Measurements from ENCODE around the gene GDE1. TPM values are rescaled to one million over a fixed set of nuclear protein-coding genes. Genes with fewer than 3 reads are reported as not detected.
"Not testable (repeated sequence)": the region's sequence is repeated elsewhere in the genome, so short reads cannot be mapped to it uniquely, and the experiment has no call there.

GDE1 gene
- total and polyA plus RNA-seq, 2 donors (not counting 1 experiment from before 2014, with no cell fraction given) = 74.3 to 91.3 TPM

DNA sequence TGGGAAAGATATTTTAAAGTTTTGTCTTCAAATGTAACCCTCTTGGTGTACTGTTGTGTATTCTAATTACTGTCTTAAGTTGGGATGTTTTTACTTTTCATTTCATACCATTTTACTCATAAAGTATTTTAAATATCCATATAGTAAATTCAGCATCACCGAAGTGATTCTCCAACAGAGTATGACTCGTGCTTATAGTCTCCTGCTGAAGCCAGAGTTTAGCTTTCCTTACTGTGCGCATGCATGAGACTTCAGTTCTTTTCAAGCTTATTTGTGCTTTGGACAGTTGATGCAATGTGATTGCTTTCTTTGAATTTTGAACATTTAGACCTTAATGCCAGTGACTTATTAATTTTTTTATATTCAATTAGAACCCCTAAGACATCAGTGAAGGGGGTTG is 26.2 kb upstream of the GDE1 start:
- no peak for DNase-seq (ENCODE audit: low read depth in 2 of 2)
- Histone ChIP-seq H3K36me3 (ENCODE audit: control insufficient read depth, insufficient read depth, low read length) (peaks cover 2% of the 10 kb centered on the region), H3K27me3 (ENCODE audit: control insufficient read depth, insufficient read depth, low read length) (no peaks in the 10 kb centered on the region), H3K9ac (ENCODE audit: insufficient read depth, low read length) (no peak overlapping the region), H3K4me1 (ENCODE audit: control insufficient read depth, extremely low read depth, insufficient read depth, low read length) (no peaks in the 10 kb centered on the region), H3K79me2 (ENCODE audit: control insufficient read depth, insufficient read depth, low read length) (no peaks in the 10 kb centered on the region), H3K9me3 (ENCODE audit: control insufficient read depth, insufficient read depth, low read depth, low read length) (no peaks in the 10 kb centered on the region), H4K20me1 (ENCODE audit: control insufficient read depth, extremely low read depth, insufficient read depth, low read length) (no peaks in the 10 kb centered on the region), H3K4me3 (replicated peaks in 1 of 4; ENCODE audit: control extremely low read depth in 1 of 4, insufficient read depth in 1 of 4, low read depth in 3 of 4, low read length in 4 of 4) (no peak overlapping the region), H2AFZ (ENCODE audit: low read length) (no peak overlapping the region), H3K27ac (ENCODE audit: insufficient read depth, low read length) (no peak overlapping the region), H3K4me2 (ENCODE audit: extremely low read depth, insufficient read depth, low read length) (no peak overlapping the region)
- TF ChIP-seq CTCF (conservative IDR thresholded peaks at IDR 0.05 in 1 of 2, IDR thresholded peaks at IDR 0.05 in 1 of 2; ENCODE audit: low read depth in 1 of 2, low read length in 2 of 2) = no peak
- no peak for TF ChIP-seq EZH2 (IDR thresholded peaks at IDR 0.05; ENCODE audit: low read length, missing control alignments)

GRCh38 chr16:19543278-19543996 is 21.5 kb upstream of the GDE1 start:
- not testable (repeated sequence) for H3K9me3 ChIP-seq (ENCODE audit: control insufficient read depth, insufficient read depth, low read depth, low read length); DNase-seq (ENCODE audit: low read depth in 2 of 2); H2AFZ ChIP-seq (ENCODE audit: low read length); H3K4me3 ChIP-seq (replicated peaks in 1 of 4; ENCODE audit: control extremely low read depth in 1 of 4, insufficient read depth in 1 of 4, low read depth in 3 of 4, low read length in 4 of 4); H3K4me1 ChIP-seq (ENCODE audit: control insufficient read depth, extremely low read depth, insufficient read depth, low read length); H3K27ac ChIP-seq (ENCODE audit: insufficient read depth, low read length); H3K9ac ChIP-seq (ENCODE audit: insufficient read depth, low read length); H3K36me3 ChIP-seq (ENCODE audit: control insufficient read depth, insufficient read depth, low read length); H3K79me2 ChIP-seq (ENCODE audit: control insufficient read depth, insufficient read depth, low read length); H4K20me1 ChIP-seq (ENCODE audit: control insufficient read depth, extremely low read depth, insufficient read depth, low read length); H3K4me2 ChIP-seq (ENCODE audit: extremely low read depth, insufficient read depth, low read length); H3K27me3 ChIP-seq (ENCODE audit: control insufficient read depth, insufficient read depth, low read length)

DNA sequence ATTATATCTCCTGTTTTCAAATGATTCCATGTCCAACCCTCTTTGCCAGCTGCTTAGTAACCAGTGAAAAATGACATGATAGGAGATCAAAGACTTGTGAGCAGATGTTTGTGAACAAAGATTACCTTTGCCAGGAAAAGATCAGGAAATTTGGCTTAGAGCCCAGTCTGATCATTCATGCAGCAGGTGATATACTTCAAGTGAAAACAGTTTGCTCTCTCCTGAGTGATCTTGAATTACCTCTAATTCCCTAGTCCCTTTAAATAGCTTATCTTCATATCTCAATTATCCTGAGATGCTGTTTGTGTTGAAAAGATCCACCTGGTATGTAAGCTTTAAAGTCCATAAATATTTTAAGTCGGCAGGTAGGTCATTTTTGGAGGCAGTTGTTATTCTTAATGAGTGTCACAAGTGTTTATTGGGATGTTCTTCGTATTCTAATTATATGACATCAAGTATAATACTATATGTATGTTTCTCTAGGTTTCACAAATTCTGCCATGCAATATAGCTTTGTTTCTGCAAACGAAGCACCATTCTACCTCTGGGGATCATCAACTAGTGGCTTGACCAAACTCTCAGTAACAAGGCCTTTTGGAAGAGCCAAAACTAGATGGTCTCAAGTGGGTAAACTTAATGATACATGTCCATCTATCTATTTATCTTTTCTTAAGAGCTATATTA is 20.4 kb upstream of the GDE1 start:
- no peak overlapping the region for H3K9ac ChIP-seq (ENCODE audit: insufficient read depth, low read length)
- H3K79me2 ChIP-seq (ENCODE audit: control insufficient read depth, insufficient read depth, low read length) = no peaks in the 10 kb centered on the region
- no peak overlapping the region for H3K4me2 ChIP-seq (ENCODE audit: extremely low read depth, insufficient read depth, low read length)
- no peaks in the 10 kb centered on the region for H4K20me1 ChIP-seq (ENCODE audit: control insufficient read depth, extremely low read depth, insufficient read depth, low read length)
- H3K4me1 ChIP-seq (ENCODE audit: control insufficient read depth, extremely low read depth, insufficient read depth, low read length) = no peaks in the 10 kb centered on the region
- H2AFZ ChIP-seq (ENCODE audit: low read length) = no peak overlapping the region
- H3K9me3 ChIP-seq (ENCODE audit: control insufficient read depth, insufficient read depth, low read depth, low read length) = no peaks in the 10 kb centered on the region
- no peaks in the 10 kb centered on the region for H3K36me3 ChIP-seq (ENCODE audit: control insufficient read depth, insufficient read depth, low read length)
- no peak overlapping the region for H3K4me3 ChIP-seq (replicated peaks in 1 of 4; ENCODE audit: control extremely low read depth in 1 of 4, insufficient read depth in 1 of 4, low read depth in 3 of 4, low read length in 4 of 4)
- DNase-seq (ENCODE audit: low read depth in 2 of 2) = no peak
- no peaks in the 10 kb centered on the region for H3K27me3 ChIP-seq (ENCODE audit: control insufficient read depth, insufficient read depth, low read length)
- TF ChIP-seq CTCF (conservative IDR thresholded peaks at IDR 0.05 in 1 of 2, IDR thresholded peaks at IDR 0.05 in 1 of 2; ENCODE audit: low read depth in 1 of 2, low read length in 2 of 2) (no peak), EZH2 (IDR thresholded peaks at IDR 0.05; ENCODE audit: low read length, missing control alignments) (no peak)
- H3K27ac ChIP-seq (ENCODE audit: insufficient read depth, low read length) = no peak overlapping the region

Data from fibroblast of lung (primary cell).